IMR-90 (cell line): Measurements from ENCODE around the gene APP.

Experiments used
- CEBPB ChIP-seq: IDR thresholded peaks from 2 replicates; pipeline ENCODE4 v1.6.1; 2012; ENCODE audit warnings: low read depth, low read length, improper control_type of control experiment
- CTCF ChIP-seq: conservative IDR thresholded peaks from 2 replicates; pipeline ENCODE4 v1.5.1; 2012; ENCODE audit warnings: mild to moderate bottlenecking, low read depth, low read length, improper control_type of control experiment
- MAFK ChIP-seq: IDR thresholded peaks from 2 replicates; pipeline ENCODE4 v1.6.1; 2012; ENCODE audit warnings: low read depth, low read length, improper control_type of control experiment
- MXI1 ChIP-seq: IDR thresholded peaks from 2 replicates; pipeline ENCODE4 v1.6.1; 2012; ENCODE audit warnings: low read depth, mild to moderate bottlenecking, low read length, moderate library complexity, borderline replicate concordance
- POLR2A ChIP-seq: IDR thresholded peaks from 2 replicates; pipeline ENCODE4 v1.6.1; 2012; ENCODE audit warnings: mild to moderate bottlenecking, low read depth, low read length
- RAD21 ChIP-seq: IDR thresholded peaks from 2 replicates; pipeline ENCODE4 v1.6.1; 2012; ENCODE audit warnings: low read length, improper control_type of control experiment
- RCOR1 ChIP-seq: IDR thresholded peaks from 2 replicates; pipeline ENCODE4 v1.6.1; 2012; ENCODE audit warnings: mild to moderate bottlenecking, low read length, improper control_type of control experiment; ENCODE audit not compliant: insufficient replicate concordance
- RFX5 ChIP-seq: IDR thresholded peaks from 2 replicates; pipeline ENCODE4 v1.8.0; 2012; ENCODE audit warnings: low read depth, mild to moderate bottlenecking, low read length, moderate library complexity
- SMC3 ChIP-seq: fragments of 150-350 bp; IDR thresholded peaks from 2 replicates; pipeline ENCODE4 v1.6.1; 2016; ENCODE audit warnings: low read depth, mild to moderate bottlenecking, antibody characterized with exemption, low read length, moderate library complexity

GRCh38 chr21:26042181-26042876 is 128.2 kb downstream of the APP start:
- TF ChIP-seq CEBPB (no peak), CTCF (no peak), MXI1 (no peak), RCOR1 (no peak), POLR2A (no peak), RAD21 (no peak), RFX5 (no peak), SMC3 (no peak), MAFK (no peak)
